OCI-M1 (cell line): ENCODE data around the gene NNAT.
"Not testable (repeated sequence)": the region's sequence is repeated elsewhere in the genome, so short reads cannot be mapped to it uniquely, and the experiment has no call there.

Source experiments
- DNase-seq: peaks from one replicate; lab custom pipeline; 2025; lab: John Stamatoyannopoulos, UW

The NNAT gene

DNA sequence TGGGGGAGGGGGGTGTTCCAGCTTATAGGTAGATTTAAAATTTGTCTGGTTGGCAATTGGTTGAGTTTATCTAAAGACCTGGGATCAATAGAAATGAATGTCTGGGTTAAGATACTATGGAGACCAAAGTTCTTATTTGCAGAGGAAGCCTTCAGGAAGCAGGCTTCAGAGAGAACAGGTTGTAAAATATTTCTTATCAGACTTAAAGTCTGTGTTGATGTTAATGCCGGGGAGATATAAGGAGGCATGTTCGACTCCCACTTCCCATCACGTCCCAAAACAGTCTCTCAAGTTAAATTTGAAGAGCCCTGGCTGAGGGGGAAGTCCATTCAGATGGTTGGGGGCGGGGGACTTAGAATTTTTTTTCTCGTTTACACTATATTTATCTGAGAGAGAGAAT, 19.0 kb downstream of the NNAT start:
- peak; percentile 50 for DNase-seq

DNA sequence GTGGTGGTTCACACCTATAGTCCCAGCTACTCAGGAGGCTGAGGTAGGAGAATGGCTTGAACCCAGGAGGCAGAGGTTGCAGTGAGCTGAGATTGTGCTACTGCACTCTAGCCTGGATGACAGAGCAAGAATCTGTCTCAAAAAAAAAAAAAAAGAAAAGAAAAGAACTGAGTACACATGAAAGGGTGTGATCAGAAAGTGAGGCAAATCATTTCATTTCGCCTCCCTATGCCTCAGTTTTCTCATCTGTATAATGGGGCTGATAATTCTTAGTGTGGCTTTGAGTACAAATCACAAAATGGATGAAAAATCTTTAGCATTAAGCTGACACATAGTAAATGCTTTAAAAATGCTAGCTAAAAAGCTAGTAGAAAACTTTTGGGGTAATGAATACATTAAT, 19.8 kb downstream of the NNAT start:
- not testable (repeated sequence) for DNase-seq

DNA sequence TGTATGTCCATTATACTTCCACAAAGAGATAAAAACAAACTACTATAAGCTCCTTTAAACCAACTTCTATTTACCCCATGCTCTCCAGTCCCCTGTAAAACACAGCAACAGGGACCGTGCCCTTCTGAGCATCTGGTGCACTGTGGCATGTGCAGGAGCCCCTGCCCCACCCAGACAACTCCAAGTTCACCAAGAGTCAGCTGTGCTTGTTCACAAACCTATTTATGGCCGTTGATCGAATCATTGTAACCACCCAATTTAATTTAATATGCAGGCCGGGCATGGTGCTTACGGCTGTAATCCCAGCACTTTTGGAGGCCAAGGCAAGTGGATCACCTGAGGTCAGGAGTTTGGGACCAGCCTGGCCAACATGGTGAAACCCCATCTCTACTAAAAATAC, 20.3 kb downstream of the NNAT start:
- DNase-seq, result no peak

- no peak for DNase-seq
Measured at GRCh38 chr20:37542281-37542680, 21.2 kb downstream of the NNAT start.

GRCh38 chr20:37543828-37544227, 22.8 kb downstream of the NNAT start:
- DNase-seq, result peak; percentile 40

GRCh38 chr20:37544386-37544785, 23.3 kb downstream of the NNAT start:
- DNase-seq, result no peak

- DNase-seq, result no peak
Measured at GRCh38 chr20:37545516-37545915, 24.5 kb downstream of the NNAT start.

DNA sequence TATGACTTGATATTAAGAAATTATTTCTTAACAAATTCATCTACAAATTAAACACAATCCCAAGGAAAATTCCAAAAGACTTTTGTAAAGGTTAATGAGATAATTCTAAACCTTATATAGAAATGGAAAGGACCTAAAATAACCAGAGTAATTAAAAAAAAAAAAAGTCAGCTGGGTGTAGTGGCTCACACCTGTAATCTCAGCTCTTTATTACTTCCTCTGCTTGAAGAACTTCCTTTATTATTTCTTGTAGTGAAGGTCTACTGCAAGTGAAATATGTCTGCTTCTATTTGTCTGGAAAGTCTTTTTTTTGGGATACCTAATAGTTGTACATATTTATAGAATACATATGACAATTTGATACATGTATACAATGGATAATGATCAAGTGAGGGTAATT, 26.9 kb downstream of the NNAT start:
- no peak for DNase-seq

GRCh38 chr20:37550101-37550920, 29.3 kb downstream of the NNAT start:
- DNase-seq, result not testable (repeated sequence)

- not testable (repeated sequence) for DNase-seq
Measured at GRCh38 chr20:37551660-37552059, 30.6 kb downstream of the NNAT start.

- peak; percentile 14 for DNase-seq
Measured at GRCh38 chr20:37552415-37552814, 31.4 kb downstream of the NNAT start.

DNA sequence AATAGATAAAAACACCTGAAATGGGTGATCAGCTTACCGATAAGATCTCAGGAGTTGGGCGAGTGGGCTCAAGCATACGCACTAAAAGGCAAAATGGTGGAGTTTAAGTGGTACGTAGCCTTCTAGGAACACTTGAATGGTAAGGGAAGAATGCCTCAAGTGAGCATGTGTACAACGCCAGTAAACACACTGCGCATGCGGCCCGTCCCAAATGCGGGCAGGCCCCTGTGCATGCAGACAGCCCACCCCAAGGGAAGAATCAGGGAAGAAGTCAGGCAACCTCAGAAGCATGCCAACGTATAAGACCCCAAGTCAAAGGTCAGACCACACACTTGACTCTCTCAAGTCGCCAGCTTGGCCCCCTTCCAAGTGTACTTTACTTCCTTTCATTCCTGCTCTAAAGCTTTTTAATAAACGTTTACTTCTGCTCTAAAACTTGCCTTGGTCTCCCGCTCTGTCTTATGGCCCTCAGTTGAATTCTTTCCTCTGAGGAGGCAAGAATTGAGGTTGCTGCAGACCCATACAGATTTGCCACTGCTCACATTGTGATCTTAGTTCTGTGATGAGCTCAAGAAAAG, 33.8 kb downstream of the NNAT start:
- DNase-seq, result not testable (repeated sequence)

DNA sequence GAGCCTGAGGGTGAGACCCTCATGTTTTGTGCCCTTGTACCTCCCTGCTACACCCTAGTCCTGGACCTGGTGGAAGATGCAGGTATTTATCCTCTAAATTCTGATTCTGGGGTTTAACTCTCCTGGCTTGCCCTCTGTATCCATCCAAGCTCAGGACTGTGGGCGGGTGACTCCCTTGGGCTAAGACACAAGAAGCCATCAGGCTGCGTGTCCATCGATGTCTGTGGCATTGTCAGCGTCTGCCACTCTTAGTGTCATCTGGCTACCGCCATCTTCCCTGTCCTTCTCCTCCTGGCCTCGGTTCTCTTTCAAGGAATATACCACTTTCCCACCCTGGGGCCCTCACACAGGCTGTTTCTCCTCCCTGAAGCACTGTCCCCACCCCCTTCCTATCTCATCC, 35.5 kb downstream of the NNAT start:
- no peak for DNase-seq

DNA sequence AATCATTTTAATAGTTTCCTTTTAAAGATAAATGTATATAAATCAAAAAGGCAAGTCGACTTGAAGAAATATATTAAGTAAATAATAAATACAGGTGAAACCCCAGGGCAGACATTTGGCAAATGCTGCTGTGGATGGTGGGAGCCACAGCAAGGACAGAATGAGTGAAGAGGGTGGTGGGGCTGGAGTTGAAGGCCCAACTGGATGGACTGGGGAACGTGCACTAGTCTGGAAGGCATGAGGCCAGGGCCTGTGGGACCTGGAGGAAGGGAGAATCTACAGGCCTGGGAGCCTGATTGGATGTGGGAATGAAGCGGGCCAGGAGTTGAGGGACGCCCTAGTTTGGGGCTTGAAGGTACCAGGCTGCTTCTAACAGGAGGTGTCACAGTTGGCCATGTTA, 37.3 kb downstream of the NNAT start:
- no peak for DNase-seq

- DNase-seq, result no peak
Measured at GRCh38 chr20:37558779-37559178, 37.7 kb downstream of the NNAT start.

GRCh38 chr20:37559312-37560027, 38.4 kb downstream of the NNAT start:
- peak; percentile 78 for DNase-seq

DNA sequence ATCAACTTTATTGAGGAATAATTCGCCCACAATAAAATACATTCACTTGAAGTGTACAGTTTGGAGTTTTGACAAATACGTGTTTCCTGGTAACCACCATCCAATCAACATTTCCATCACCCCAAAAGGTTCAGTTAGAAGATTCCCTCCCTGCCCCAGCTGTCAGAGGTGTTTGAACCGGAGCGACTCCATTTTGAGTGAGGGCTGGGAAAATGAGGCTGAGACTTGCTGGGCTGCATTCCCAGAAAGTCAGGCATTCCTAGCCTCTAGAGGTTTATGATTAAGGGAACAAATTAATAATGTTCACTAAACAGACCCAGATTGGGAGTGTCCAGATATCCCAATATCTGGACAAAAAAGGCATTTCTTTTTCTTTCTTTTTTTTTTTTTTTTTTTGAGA, 39.6 kb downstream of the NNAT start:
- DNase-seq, result no peak

DNA sequence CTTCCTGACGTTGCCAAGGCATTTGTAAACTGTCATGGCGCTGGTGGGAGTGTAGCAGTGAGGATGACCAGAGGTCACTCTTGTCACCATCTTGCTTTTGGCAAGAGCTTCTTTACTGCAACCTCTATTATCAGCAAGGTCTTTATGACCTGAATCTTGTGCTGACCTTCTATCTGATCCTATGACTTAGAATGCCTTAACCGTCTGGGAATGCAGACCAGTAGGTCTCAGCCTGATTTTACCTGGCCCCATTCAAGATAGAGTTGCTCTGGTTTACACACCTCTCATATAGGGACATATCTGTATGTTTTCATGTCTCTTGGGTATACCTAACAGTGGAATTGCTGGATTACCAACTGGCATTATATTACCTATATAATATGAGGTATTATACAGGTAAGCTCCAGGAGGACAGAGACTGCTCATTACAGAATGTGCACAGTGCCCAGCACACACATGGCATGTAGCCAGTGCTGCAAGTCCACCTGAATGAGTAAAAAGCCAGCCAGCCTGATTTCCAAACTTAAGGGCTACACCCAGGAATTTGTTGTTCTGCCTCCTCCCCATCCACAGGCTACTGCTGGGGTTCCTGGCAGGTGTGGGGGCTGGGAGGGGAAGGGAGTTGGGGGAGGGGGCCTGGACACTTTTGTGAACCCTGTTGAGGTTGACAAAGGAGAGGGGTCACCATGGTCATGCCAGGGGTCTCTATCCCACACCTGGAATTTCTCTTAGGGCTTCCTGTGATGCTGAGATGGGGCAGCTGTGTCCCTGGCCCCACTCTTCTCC, 41.8 kb downstream of the NNAT start:
- no peak for DNase-seq

DNA sequence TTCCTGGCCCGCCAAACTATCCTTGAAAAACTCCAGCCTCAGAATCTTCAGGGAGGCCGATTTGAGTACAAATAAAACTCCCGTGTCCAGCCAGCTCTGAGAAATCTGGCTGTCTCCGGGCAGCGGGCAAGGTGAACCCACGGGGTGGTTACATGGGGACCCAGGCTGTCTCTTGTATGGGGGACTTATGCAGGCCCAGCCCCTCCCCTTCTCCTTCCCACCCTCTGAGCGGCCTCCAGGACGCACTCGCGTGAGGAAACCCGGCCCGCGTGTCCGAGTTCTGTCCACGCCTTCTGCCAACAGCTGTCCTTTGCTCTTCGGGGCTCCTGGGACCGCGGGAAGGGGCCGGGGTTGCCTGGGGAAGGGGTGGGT, 43.0 kb downstream of the NNAT start:
- DNase-seq, result no peak

GRCh38 chr20:37564388-37565133, 43.5 kb downstream of the NNAT start:
- DNase-seq, result peak; percentile 67

GRCh38 chr20:37565134-37565811, 44.2 kb downstream of the NNAT start:
- DNase-seq, result no peak
